H9 (cell line): ENCODE measurements around the gene TSPAN4. TPM values are rescaled to one million over a fixed set of nuclear protein-coding genes. Genes with fewer than 3 reads are reported as not detected.

ENCODE experiments used
- DNase-seq: peaks from one replicate; pipeline ENCODE4 v3.0.0-alpha.2; 2017
- H2AFZ ChIP-seq: one replicate; pipeline ENCODE4 v1.6.1; 2013; ENCODE audit warnings: mild to moderate bottlenecking, low read length, control low read depth, moderate library complexity
- H2AK5ac ChIP-seq: 2 replicates; pipeline ENCODE4 v1.6.1; 2013; ENCODE audit warnings: low read length, control low read depth, mixed read lengths; ENCODE audit not compliant: insufficient read length
- H2BK120ac ChIP-seq: one replicate; pipeline ENCODE4 v1.6.1; 2013; ENCODE audit warnings: low read depth, mild to moderate bottlenecking, low read length, control low read depth, inconsistent platforms; ENCODE audit not compliant: poor library complexity, severe bottlenecking
- H2BK12ac ChIP-seq: 2 replicates; pipeline ENCODE4 v1.6.1; 2013; ENCODE audit warnings: low read length, control low read depth, mixed read lengths, low read depth; ENCODE audit not compliant: insufficient read length
- H2BK15ac ChIP-seq: 2 replicates; pipeline ENCODE4 v1.6.1; 2013; ENCODE audit warnings: low read depth, low read length, control low read depth
- H2BK20ac ChIP-seq: one replicate; pipeline ENCODE4 v1.6.1; 2013; ENCODE audit warnings: low read depth, mild to moderate bottlenecking, low read length, control low read depth, inconsistent platforms; ENCODE audit not compliant: poor library complexity, severe bottlenecking
- H2BK5ac ChIP-seq: 2 replicates; pipeline ENCODE4 v1.6.1; 2013; ENCODE audit warnings: low read length, control low read depth, mixed read lengths; ENCODE audit not compliant: insufficient read length
- H3K14ac ChIP-seq: 2 replicates; pipeline ENCODE4 v1.6.1; 2013; ENCODE audit warnings: low read length, control low read depth; ENCODE audit not compliant: insufficient read depth
- H3K18ac ChIP-seq: 2 replicates; pipeline ENCODE4 v1.6.1; 2013; ENCODE audit warnings: low read depth, mild to moderate bottlenecking, mixed read lengths, low read length, control low read depth; ENCODE audit not compliant: insufficient read length
- H3K23ac ChIP-seq: 2 replicates; pipeline ENCODE4 v1.6.1; 2013; ENCODE audit warnings: low read length, control low read depth, mixed read lengths, low read depth; ENCODE audit not compliant: insufficient read length
- H3K23me2 ChIP-seq: 2 replicates; pipeline ENCODE4 v1.6.1; 2013; ENCODE audit warnings: low read depth, mild to moderate bottlenecking, mixed read lengths, low read length, control low read depth; ENCODE audit not compliant: insufficient read length, poor library complexity, severe bottlenecking
- H3K27ac ChIP-seq: 2 replicates; pipeline ENCODE4 v1.5.1; 2013; ENCODE audit warnings: low read length, control low read depth, mixed read lengths, low read depth; ENCODE audit not compliant: insufficient read length
- H3K27me3 ChIP-seq: 2 replicates; pipeline ENCODE4 v1.6.1; 2013; ENCODE audit warnings: low read length, control low read depth, inconsistent platforms; ENCODE audit not compliant: insufficient read depth
- H3K4ac ChIP-seq: 2 replicates; pipeline ENCODE4 v1.6.1; 2013; ENCODE audit warnings: low read depth, mild to moderate bottlenecking, control low read depth, inconsistent platforms, low read length, moderate library complexity
- H3K4me1 ChIP-seq: 2 replicates; pipeline ENCODE4 v1.6.1; 2013; ENCODE audit warnings: low read length, control low read depth, inconsistent platforms; ENCODE audit not compliant: insufficient read depth
- H3K4me2 ChIP-seq: 2 replicates; pipeline ENCODE4 v1.6.1; 2013; ENCODE audit warnings: low read length, control low read depth, mixed read lengths; ENCODE audit not compliant: insufficient read length, insufficient read depth
- H3K56ac ChIP-seq: 2 replicates; pipeline ENCODE4 v1.6.1; 2013; ENCODE audit warnings: low read depth, mild to moderate bottlenecking, mixed read lengths, low read length, control low read depth; ENCODE audit not compliant: insufficient read length
- H3K79me1 ChIP-seq: 2 replicates; pipeline ENCODE4 v1.6.1; 2013; ENCODE audit warnings: low read depth, mild to moderate bottlenecking, moderate library complexity, low read length, control low read depth, inconsistent platforms; ENCODE audit not compliant: insufficient read depth, poor library complexity, severe bottlenecking
- H3K79me2 ChIP-seq: 2 replicates; pipeline ENCODE4 v1.6.1; 2013; ENCODE audit warnings: low read length, control low read depth, inconsistent platforms; ENCODE audit not compliant: insufficient read depth
- H3K9ac ChIP-seq: 2 replicates; pipeline ENCODE4 v1.6.1; 2013; ENCODE audit warnings: low read length, control low read depth, mixed read lengths; ENCODE audit not compliant: insufficient read length; ENCODE audit errors: extremely low read depth
- H3K9me3 ChIP-seq: one replicate; pipeline ENCODE4 v1.6.1; 2013; ENCODE audit warnings: low read depth, low read length, inconsistent platforms; ENCODE audit not compliant: control insufficient read depth
- H3T11ph ChIP-seq: one replicate; pipeline ENCODE4 v1.6.1; 2013; ENCODE audit warnings: mild to moderate bottlenecking, low read length, control low read depth, inconsistent platforms
- H4K20me1 ChIP-seq: one replicate; pipeline ENCODE4 v1.6.1; 2013; ENCODE audit not compliant: control insufficient read depth, insufficient read length, insufficient read depth
- H4K5ac ChIP-seq: 2 replicates; pipeline ENCODE4 v1.6.1; 2013; ENCODE audit warnings: low read depth, mild to moderate bottlenecking, mixed read lengths, low read length, control low read depth; ENCODE audit not compliant: insufficient read length
- H4K8ac ChIP-seq: replicated peaks from 2 replicates; pipeline ENCODE4 v1.6.1; 2013; ENCODE audit warnings: low read length, control low read depth, mixed read lengths, low read depth; ENCODE audit not compliant: insufficient read length
- H4K91ac ChIP-seq: 2 replicates; pipeline ENCODE4 v1.6.1; 2013; ENCODE audit warnings: low read depth, mild to moderate bottlenecking, moderate library complexity, mixed read lengths, low read length, control low read depth; ENCODE audit not compliant: insufficient read length
- H3K27ac Mint-ChIP-seq, 3 experiments: 2 replicates in 2 of 3; 3 replicates in 1 of 3; pipeline ENCODE4 v1.8.0; 2020 to 2021; ENCODE audit warnings: mixed read lengths in 3 of 3, mild to moderate bottlenecking in 1 of 3, moderate library complexity in 1 of 3
- H3K27me3 Mint-ChIP-seq: 2 replicates; pipeline ENCODE4 v1.8.0; 2021; ENCODE audit warnings: low read depth, mild to moderate bottlenecking, moderate library complexity, mixed read lengths
- H3K36me3 Mint-ChIP-seq, 3 experiments: 2 replicates in 2 of 3; 3 replicates in 1 of 3; pipeline ENCODE4 v1.8.0; 2020 to 2021; ENCODE audit warnings: low read depth in 3 of 3, mixed read lengths in 3 of 3; ENCODE audit not compliant: insufficient read depth in 1 of 3
- H3K4me1 Mint-ChIP-seq, 2 experiments: 2 replicates each; pipeline ENCODE4 v1.8.0; 2020; ENCODE audit warnings: mixed read lengths in 2 of 2
- H3K4me3 Mint-ChIP-seq, 2 experiments: 2 replicates in 1 of 2; 3 replicates in 1 of 2; pipeline ENCODE4 v1.8.0; 2020 to 2021; ENCODE audit warnings: mild to moderate bottlenecking in 2 of 2, mixed read lengths in 2 of 2, moderate library complexity in 1 of 2
- H3K9me3 Mint-ChIP-seq, 2 experiments: 2 replicates in 1 of 2; 3 replicates in 1 of 2; pipeline ENCODE4 v1.8.0; 2020; ENCODE audit warnings: mild to moderate bottlenecking in 2 of 2, mixed read lengths in 2 of 2, moderate library complexity in 1 of 2
- WGBS: extraction: QIAGEN DNeasy Blood & Tissue Kit; methylation state at CpG from one replicate; pipeline ENCODE4 v1.1.7; 2013; ENCODE audit warnings: missing lambda C conversion rate, low lambda C conversion rate, mixed read lengths; ENCODE audit not compliant: insufficient read length; ENCODE audit errors: extremely low coverage; 5-methylcytosine and 5-hydroxymethylcytosine counted together
- total RNA-seq: library from RNA; stranded (reverse); gene quantifications from 2 replicates; pipeline ENCODE4 v1.2.1, GENCODE V29; 2021
- TF ChIP-seq, protein P1 (sequence below): fragments of 200-600 bp; sonication (generic); conservative IDR thresholded peaks from 3 replicates; pipeline ENCODE4 v1.8.0; 2021; ENCODE audit warnings: antibody characterized with exemption, mild to moderate bottlenecking

Gene TSPAN4
- total RNA-seq, 1 experiment from 2014 or later, result 64.6 TPM

GRCh38 chr11:868802-869201, 26.1 kb downstream of the TSPAN4 start:
- Mint-ChIP-seq H3K27me3 (peaks cover 3% of the 10 kb centered on the region; the same call in 1 of the 2 replicates), H3K4me3 (no peak overlapping the region), H3K27ac (peak overlapping the region in 1 of 3 experiments; percentile 24; a peak in 1 of 7 replicates), H3K9me3 (no peaks in the 10 kb centered on the region), H3K4me1 (peaks cover 4 to 10% of the 10 kb centered on the region in 2 experiments), H3K36me3 (peaks cover 8 to 29% (median 23%) of the 10 kb centered on the region in 3 experiments)
- no CpG with 5 or more reads among the region's 12 CpGs for WGBS
- H3K23ac ChIP-seq, result no peak overlapping the region
- H3K27me3 ChIP-seq, result no peaks in the 10 kb centered on the region
- H3K4ac ChIP-seq, result no peak overlapping the region
- H4K91ac ChIP-seq, result no peak overlapping the region
- no peak overlapping the region for H3K9ac ChIP-seq
- H2BK12ac ChIP-seq, result no peak overlapping the region
- H3K4me2 ChIP-seq, result no peak overlapping the region
- H4K8ac ChIP-seq, result no peak overlapping the region
- no peak overlapping the region for H3K56ac ChIP-seq
- no peak overlapping the region for H3T11ph ChIP-seq
- H3K23me2 ChIP-seq, result no peaks in the 10 kb centered on the region
- H3K9me3 ChIP-seq, result no peaks in the 10 kb centered on the region
- H3K79me2 ChIP-seq, result no peaks in the 10 kb centered on the region
- H3K27ac ChIP-seq, result no peak overlapping the region
- no peak overlapping the region for H2BK5ac ChIP-seq
- no peak overlapping the region for H2AK5ac ChIP-seq
- no peak overlapping the region; the same call in 1 of the 2 replicates for H3K14ac ChIP-seq
- no peak for DNase-seq
- no peak overlapping the region for H2BK120ac ChIP-seq
- TF ChIP-seq, protein P1, sequence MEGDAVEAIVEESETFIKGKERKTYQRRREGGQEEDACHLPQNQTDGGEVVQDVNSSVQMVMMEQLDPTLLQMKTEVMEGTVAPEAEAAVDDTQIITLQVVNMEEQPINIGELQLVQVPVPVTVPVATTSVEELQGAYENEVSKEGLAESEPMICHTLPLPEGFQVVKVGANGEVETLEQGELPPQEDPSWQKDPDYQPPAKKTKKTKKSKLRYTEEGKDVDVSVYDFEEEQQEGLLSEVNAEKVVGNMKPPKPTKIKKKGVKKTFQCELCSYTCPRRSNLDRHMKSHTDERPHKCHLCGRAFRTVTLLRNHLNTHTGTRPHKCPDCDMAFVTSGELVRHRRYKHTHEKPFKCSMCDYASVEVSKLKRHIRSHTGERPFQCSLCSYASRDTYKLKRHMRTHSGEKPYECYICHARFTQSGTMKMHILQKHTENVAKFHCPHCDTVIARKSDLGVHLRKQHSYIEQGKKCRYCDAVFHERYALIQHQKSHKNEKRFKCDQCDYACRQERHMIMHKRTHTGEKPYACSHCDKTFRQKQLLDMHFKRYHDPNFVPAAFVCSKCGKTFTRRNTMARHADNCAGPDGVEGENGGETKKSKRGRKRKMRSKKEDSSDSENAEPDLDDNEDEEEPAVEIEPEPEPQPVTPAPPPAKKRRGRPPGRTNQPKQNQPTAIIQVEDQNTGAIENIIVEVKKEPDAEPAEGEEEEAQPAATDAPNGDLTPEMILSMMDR, result no peak
- no peak overlapping the region for H2BK20ac ChIP-seq
- H4K20me1 ChIP-seq, result no peaks in the 10 kb centered on the region
- no peak overlapping the region for H2BK15ac ChIP-seq
- no peak overlapping the region for H3K18ac ChIP-seq
- no peak overlapping the region for H4K5ac ChIP-seq
- no peaks in the 10 kb centered on the region for H3K79me1 ChIP-seq
- no peaks in the 10 kb centered on the region for H3K4me1 ChIP-seq
- no peak overlapping the region for H2AFZ ChIP-seq
